ENCODE results near the gene HMGXB4.

HMGXB4 gene

GRCh38 chr22:35328472-35328885, 71.2 kb downstream of the HMGXB4 start:
- no peak for DNase-seq

- no peak for DNase-seq
Measured at GRCh38 chr22:35329114-35329847, 72.0 kb downstream of the HMGXB4 start.

GRCh38 chr22:35330258-35330861, 73.1 kb downstream of the HMGXB4 start:
- DNase-seq, result no peak

- DNase-seq, result no peak
Measured at GRCh38 chr22:35332278-35332677, 75.0 kb downstream of the HMGXB4 start.

- DNase-seq, result no peak
Measured at GRCh38 chr22:35333220-35333619, 75.9 kb downstream of the HMGXB4 start.

GRCh38 chr22:35334004-35334403, 76.7 kb downstream of the HMGXB4 start:
- no peak for DNase-seq

- DNase-seq, result no peak
Measured at GRCh38 chr22:35335468-35335867, 78.2 kb downstream of the HMGXB4 start.

GRCh38 chr22:35335936-35336781, 78.9 kb downstream of the HMGXB4 start:
- no peak for DNase-seq

- no peak for DNase-seq
Measured at GRCh38 chr22:35337932-35338331, 80.6 kb downstream of the HMGXB4 start.

GRCh38 chr22:35341090-35341874, 84.0 kb downstream of the HMGXB4 start:
- DNase-seq, result no peak

- no peak for DNase-seq
Measured at GRCh38 chr22:35342390-35342789, 85.1 kb downstream of the HMGXB4 start.

GRCh38 chr22:35343664-35344550, 86.6 kb downstream of the HMGXB4 start:
- DNase-seq, result no peak

- no peak for DNase-seq
Measured at GRCh38 chr22:35344956-35345690, 87.8 kb downstream of the HMGXB4 start.

All from NCI-H1092 (cell line).